Measurements from ENCODE around the gene PGS1.

DNA sequence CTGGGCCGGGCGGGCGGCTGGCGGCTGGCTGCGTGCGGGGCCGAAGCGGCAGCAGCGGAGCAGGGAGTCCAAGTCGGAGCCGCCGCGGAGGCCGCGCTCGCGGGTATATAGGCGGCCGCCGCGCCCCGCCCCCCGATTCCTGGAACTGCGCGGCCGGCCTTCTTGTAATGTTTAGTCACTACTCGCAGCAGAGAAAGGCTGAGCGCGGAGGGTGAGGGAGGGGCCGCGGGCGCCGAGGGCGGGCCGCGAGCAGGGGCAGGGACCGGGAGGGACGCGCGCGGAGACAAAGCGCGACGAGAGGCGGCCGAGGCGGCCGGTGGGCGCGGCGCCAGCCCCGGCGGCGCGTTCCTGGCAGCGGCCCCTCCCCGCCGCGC is 18.5 kb upstream of the PGS1 start, which contains the start of gene SOCS3:
- no peak for TF ChIP-seq CTCF (IDR thresholded peaks at IDR 0.05)
- peak; percentile 80 to 82 for TF ChIP-seq POLR2AphosphoS5 (IDR thresholded peaks at IDR 0.05; ENCODE audit: insufficient read depth in 1 of 2, low read depth in 1 of 2)
- TF ChIP-seq POLR2A (IDR thresholded peaks at IDR 0.05), result peak; percentile 51 to 99
